ENCODE measurements around the gene FPGS.

FPGS gene

DNA sequence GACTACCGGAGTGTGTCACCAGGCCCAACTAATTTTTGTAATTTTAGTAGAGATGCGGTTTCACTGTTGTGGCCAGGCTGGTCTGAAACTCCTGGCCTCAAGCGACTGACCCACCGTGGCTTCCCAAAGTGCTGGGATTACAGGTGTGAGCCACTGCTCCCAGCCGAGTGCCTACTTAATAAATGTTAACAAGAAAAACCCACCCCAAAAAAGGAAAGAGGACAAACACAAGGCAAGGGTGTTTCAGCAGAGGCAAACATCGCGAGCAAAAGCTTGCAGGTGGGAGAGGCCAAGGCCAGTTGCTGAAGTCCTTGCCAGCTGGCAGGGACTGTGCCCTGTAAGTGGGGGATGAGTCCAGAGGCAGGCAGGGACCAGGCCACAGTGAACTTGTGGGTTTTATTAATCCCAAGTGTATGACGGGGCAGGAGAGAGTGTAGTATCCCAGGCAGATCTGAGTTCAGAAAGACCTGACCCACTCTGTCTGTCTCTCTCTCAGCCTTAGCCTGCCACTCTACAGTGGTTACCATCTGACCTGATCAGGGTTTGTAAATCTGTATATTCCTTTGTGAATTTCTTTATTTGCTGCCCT is 6.4 kb upstream of the FPGS start:
- H3K9me3 ChIP-seq (ENCODE audit: low read length), result no peaks in the 10 kb centered on the region
- H3K36me3 ChIP-seq (ENCODE audit: insufficient read depth, low read length), result peaks cover 19% of the 10 kb centered on the region
- H3K4me1 ChIP-seq (ENCODE audit: insufficient read depth, low read length, severe bottlenecking), result peaks cover 32% of the 10 kb centered on the region
- H3F3A ChIP-seq (ENCODE audit: insufficient read depth, low read length), result peaks cover 14% of the 10 kb centered on the region
- no peaks in the 10 kb centered on the region for H3K27me3 ChIP-seq (ENCODE audit: insufficient read depth, low read length)
- H3K9ac ChIP-seq (ENCODE audit: low read length), result 0 out of 2 replicates have a peak overlapping the region, but pooled peaks have one; percentile 1
- no peaks in the 10 kb centered on the region for H3K9me2 ChIP-seq (ENCODE audit: low read depth, low read length)
- H2AFZ ChIP-seq (ENCODE audit: low read length), result no peak overlapping the region
- H4K20me1 ChIP-seq (ENCODE audit: insufficient read depth, low read length), result no peaks in the 10 kb centered on the region
- H3K27ac ChIP-seq (ENCODE audit: low read depth, low read length, poor library complexity, severe bottlenecking), result peak overlapping the region; percentile 86
- no peaks in the 10 kb centered on the region for H3K79me2 ChIP-seq (ENCODE audit: insufficient read depth, low read length)
- TF ChIP-seq, protein P1, sequence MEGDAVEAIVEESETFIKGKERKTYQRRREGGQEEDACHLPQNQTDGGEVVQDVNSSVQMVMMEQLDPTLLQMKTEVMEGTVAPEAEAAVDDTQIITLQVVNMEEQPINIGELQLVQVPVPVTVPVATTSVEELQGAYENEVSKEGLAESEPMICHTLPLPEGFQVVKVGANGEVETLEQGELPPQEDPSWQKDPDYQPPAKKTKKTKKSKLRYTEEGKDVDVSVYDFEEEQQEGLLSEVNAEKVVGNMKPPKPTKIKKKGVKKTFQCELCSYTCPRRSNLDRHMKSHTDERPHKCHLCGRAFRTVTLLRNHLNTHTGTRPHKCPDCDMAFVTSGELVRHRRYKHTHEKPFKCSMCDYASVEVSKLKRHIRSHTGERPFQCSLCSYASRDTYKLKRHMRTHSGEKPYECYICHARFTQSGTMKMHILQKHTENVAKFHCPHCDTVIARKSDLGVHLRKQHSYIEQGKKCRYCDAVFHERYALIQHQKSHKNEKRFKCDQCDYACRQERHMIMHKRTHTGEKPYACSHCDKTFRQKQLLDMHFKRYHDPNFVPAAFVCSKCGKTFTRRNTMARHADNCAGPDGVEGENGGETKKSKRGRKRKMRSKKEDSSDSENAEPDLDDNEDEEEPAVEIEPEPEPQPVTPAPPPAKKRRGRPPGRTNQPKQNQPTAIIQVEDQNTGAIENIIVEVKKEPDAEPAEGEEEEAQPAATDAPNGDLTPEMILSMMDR (IDR thresholded peaks at IDR 0.05; ENCODE audit: low read length), result no peak
- no peak for TF ChIP-seq EZH2 (IDR thresholded peaks at IDR 0.05; ENCODE audit: borderline replicate concordance, low read length)
- no peak overlapping the region for H3K4me3 ChIP-seq (ENCODE audit: low read depth, low read length, poor library complexity, severe bottlenecking)
- H3K4me2 ChIP-seq (ENCODE audit: low read length), result peak overlapping the region; percentile 28; the same call in 1 of the 2 replicates

DNA sequence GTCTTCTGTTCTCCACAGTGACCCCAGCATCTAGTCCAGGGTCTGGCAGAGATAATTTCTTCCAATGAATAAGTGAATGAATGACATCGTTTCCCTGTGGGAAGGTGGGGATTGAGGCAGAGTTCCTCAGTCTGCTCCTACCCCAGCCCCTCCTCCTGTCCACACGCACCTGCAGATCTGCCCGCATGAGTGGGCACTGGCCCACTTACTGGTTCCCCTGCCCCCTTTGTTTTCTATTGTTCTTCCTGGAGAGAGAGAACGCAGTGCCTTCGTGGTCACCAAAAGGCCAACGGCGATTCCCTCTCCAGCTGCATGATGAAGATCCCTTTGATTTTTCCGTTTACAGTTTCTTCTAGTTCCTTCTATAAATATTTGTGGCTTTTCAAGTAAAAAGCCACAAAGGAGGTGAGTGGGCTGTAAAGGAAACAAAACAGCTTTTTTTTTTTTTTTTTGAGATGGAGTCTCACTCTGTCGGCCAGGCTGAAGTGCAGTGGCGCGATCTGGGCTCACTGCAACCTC is 5.8 kb upstream of the FPGS start:
- no peaks in the 10 kb centered on the region for H3K9me3 ChIP-seq (ENCODE audit: low read length)
- H3K9me2 ChIP-seq (ENCODE audit: low read depth, low read length), result no peaks in the 10 kb centered on the region
- H3K9ac ChIP-seq (ENCODE audit: low read length), result no peak overlapping the region
- H3K4me2 ChIP-seq (ENCODE audit: low read length), result peak overlapping the region; percentile 28; the same call in 1 of the 2 replicates
- H2AFZ ChIP-seq (ENCODE audit: low read length), result no peak overlapping the region
- peaks cover 14% of the 10 kb centered on the region for H3K36me3 ChIP-seq (ENCODE audit: insufficient read depth, low read length)
- no peaks in the 10 kb centered on the region for H4K20me1 ChIP-seq (ENCODE audit: insufficient read depth, low read length)
- peaks cover 34% of the 10 kb centered on the region for H3K4me1 ChIP-seq (ENCODE audit: insufficient read depth, low read length, severe bottlenecking)
- H3K27me3 ChIP-seq (ENCODE audit: insufficient read depth, low read length), result no peaks in the 10 kb centered on the region
- no peak for TF ChIP-seq EZH2 (IDR thresholded peaks at IDR 0.05; ENCODE audit: borderline replicate concordance, low read length)
- TF ChIP-seq, protein P1 (IDR thresholded peaks at IDR 0.05; ENCODE audit: low read length), result no peak
- peaks cover 14% of the 10 kb centered on the region for H3F3A ChIP-seq (ENCODE audit: insufficient read depth, low read length)
- H3K27ac ChIP-seq (ENCODE audit: low read depth, low read length, poor library complexity, severe bottlenecking), result peak overlapping the region; percentile 86
- no peak overlapping the region for H3K4me3 ChIP-seq (ENCODE audit: low read depth, low read length, poor library complexity, severe bottlenecking)
- no peaks in the 10 kb centered on the region for H3K79me2 ChIP-seq (ENCODE audit: insufficient read depth, low read length)

DNA sequence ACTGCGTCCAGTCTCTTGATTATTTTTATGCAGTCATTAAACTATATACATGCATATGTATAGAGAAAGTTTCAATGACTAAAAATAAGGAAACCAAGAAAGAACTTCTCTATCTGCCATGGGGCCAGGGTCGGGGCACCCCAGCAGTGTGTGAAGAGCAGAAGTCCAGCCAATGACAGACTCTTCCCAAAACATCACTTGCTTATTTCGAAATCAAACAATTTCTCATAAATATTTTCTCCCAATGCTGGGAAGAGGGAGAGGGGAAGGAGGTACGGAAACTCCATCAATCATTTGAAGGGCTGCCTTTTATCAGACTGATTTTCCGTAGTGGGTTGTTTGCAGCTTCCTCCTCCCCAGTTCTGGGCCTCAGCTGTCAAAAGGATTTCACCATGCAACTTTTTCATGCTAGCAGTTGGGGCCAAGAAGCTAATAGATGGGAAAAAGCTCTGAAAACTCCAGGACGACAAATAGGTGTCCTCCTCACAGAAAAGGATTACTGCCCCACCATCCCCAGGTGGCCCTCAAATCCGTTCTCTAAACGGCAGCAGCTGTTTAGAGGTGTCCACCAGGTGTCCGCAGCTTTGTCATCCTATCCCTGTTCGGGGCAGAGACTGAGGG is 617 bp upstream of the FPGS start:
- H3K9me2 ChIP-seq (ENCODE audit: low read depth, low read length), result no peaks in the 10 kb centered on the region
- H3K27ac ChIP-seq (ENCODE audit: low read depth, low read length, poor library complexity, severe bottlenecking), result peak overlapping the region; percentile 67
- no peaks in the 10 kb centered on the region for H3F3A ChIP-seq (ENCODE audit: insufficient read depth, low read length)
- TF ChIP-seq, protein P1 (IDR thresholded peaks at IDR 0.05; ENCODE audit: low read length), result no peak; the same call in 1 of the 2 replicates
- TF ChIP-seq EZH2 (IDR thresholded peaks at IDR 0.05; ENCODE audit: borderline replicate concordance, low read length), result no peak
- H3K79me2 ChIP-seq (ENCODE audit: insufficient read depth, low read length), result peaks cover 8% of the 10 kb centered on the region; the same call in 1 of the 2 replicates
- H4K20me1 ChIP-seq (ENCODE audit: insufficient read depth, low read length), result no peaks in the 10 kb centered on the region
- peaks cover 28% of the 10 kb centered on the region for H3K4me1 ChIP-seq (ENCODE audit: insufficient read depth, low read length, severe bottlenecking)
- peak overlapping the region; percentile 79 for H3K4me2 ChIP-seq (ENCODE audit: low read length)
- H2AFZ ChIP-seq (ENCODE audit: low read length), result no peak overlapping the region
- peak overlapping the region; percentile 100 for H3K4me3 ChIP-seq (ENCODE audit: low read depth, low read length, poor library complexity, severe bottlenecking)
- peaks cover 15% of the 10 kb centered on the region for H3K36me3 ChIP-seq (ENCODE audit: insufficient read depth, low read length)
- H3K9ac ChIP-seq (ENCODE audit: low read length), result peak overlapping the region; percentile 59
- no peaks in the 10 kb centered on the region for H3K27me3 ChIP-seq (ENCODE audit: insufficient read depth, low read length)
- no peaks in the 10 kb centered on the region for H3K9me3 ChIP-seq (ENCODE audit: low read length)
